Body of pancreas (tissue), 4 donors: ENCODE results near the gene ATP1A4.

ENCODE experiments used
- CTCF ChIP-seq, 7 experiments: fragments of 450-650 bp in 4 of 7; fragments of 200-600 bp in 3 of 7; sonication (generic) in 3 of 7; IDR thresholded peaks; one replicate each; pipeline ENCODE4 v1.5.1; 2016 to 2019; ENCODE audit warnings: antibody characterized with exemption in 7 of 7
- POLR2A ChIP-seq, 3 donors: fragments of 450-650 bp; IDR thresholded peaks; one replicate each; pipeline ENCODE4 v1.6.1; 2016; ENCODE audit warnings: antibody characterized with exemption in 3 of 3, mild to moderate bottlenecking in 2 of 3

- TF ChIP-seq CTCF (IDR thresholded peaks at IDR 0.05), result no peak
- no peak for TF ChIP-seq POLR2A (IDR thresholded peaks at IDR 0.05)
Observed at GRCh38 chr1:160197231-160197630, 45.8 kb downstream of the ATP1A4 start.
